RKO (cell line): Measurements from ENCODE around the gene GLT8D1.

Experiments
- DNase-seq: peaks from one replicate; pipeline ENCODE4 v3.0.0-alpha.2; 2016; ENCODE audit warnings: low spot score

GLT8D1 gene

DNA sequence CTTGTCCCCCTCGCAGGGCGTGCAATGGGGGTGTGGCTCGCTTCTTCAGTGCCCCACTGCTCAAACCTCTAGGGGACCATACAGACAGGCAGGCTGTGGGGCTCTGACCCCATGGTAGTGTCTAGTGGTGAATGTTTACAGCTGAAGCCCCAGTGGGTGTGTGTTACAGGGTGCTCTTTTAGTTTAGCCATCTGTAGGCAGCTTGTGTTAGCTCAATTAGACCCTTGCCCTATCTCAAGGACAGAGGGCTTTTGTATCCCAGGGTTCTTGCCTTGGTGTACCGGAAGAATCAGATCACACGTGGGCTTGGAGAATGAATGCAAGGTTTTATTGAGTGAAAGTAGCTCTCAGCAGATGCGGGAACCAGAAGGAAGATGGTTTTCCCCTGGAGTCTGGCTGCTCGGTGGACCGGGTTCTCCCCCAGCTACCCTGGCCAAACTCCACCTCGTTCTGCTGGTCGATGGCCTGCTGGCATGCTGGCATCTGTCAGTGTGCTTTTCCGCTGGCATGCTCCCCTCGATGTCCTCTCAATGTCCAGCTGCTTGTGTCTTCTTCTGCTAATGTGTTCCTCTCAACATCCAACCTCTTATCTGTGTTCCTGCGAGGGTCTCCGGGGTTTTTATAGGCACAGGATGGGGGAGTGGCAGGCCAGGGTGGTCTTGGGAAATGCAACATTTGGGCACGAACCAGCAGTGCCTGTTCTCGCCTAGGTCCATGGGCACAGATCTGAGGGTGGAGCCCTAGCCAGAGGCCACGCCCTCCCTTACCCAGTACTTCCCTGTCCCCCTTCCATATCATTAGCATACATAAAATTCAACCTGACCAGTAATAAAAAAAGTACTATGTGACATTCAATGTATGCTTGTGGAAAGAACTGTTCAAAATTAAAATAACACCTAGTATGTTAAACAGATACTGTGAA is 7.0 kb upstream of the GLT8D1 start:
- DNase-seq = no peak

DNA sequence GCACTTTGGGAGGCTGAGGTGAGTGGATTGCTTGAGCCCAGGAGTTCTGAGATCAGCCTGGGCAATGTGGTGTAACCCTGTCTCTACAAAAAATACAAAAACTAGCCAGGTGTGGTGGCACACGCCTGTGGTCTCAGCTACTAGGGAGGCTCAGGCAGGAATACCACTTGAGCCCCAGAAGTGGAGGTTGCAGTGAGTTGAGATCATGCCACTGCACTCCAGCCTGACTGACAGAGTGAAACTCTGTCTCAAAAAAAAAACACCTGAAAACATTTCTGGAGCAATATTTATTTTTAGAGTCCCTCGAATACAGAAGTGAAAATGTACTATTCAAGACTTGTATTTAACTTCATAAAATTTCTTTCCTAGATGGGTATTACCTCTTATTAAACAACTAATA is 4.9 kb upstream of the GLT8D1 start:
- no peak for DNase-seq

DNA sequence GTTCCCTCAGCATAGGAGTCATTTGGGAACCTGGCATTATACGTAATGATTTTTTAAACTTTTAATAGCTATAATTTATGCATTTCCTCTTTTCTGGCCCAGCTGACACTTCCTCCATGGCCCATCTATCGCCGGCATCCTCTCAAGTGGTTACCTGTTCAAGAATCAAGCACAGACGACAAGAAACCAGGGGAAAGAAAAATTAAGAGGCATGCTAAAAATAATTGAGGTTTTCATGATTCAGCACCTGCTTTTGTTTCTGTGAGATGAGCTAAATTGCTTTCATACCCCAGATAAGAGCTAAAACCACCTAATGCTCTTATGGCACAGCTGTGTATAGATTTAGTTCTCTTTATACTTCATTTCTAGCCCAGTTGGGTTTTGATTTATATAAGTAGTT is 2.0 kb upstream of the GLT8D1 start:
- no peak for DNase-seq

DNA sequence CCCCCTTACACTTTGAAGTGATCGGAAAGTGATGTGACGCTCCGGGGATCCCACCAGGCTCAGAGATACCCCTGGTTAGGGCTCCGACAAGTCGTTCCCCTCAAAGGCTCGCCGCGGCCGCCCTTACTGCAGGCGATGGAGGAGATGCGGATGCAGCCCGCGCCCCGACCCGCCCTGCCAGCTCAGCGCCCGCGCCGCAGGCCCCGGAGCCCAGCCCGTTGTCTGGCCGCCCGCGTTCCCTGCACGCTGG is 228 bp downstream of the GLT8D1 start:
- DNase-seq = no peak

DNA sequence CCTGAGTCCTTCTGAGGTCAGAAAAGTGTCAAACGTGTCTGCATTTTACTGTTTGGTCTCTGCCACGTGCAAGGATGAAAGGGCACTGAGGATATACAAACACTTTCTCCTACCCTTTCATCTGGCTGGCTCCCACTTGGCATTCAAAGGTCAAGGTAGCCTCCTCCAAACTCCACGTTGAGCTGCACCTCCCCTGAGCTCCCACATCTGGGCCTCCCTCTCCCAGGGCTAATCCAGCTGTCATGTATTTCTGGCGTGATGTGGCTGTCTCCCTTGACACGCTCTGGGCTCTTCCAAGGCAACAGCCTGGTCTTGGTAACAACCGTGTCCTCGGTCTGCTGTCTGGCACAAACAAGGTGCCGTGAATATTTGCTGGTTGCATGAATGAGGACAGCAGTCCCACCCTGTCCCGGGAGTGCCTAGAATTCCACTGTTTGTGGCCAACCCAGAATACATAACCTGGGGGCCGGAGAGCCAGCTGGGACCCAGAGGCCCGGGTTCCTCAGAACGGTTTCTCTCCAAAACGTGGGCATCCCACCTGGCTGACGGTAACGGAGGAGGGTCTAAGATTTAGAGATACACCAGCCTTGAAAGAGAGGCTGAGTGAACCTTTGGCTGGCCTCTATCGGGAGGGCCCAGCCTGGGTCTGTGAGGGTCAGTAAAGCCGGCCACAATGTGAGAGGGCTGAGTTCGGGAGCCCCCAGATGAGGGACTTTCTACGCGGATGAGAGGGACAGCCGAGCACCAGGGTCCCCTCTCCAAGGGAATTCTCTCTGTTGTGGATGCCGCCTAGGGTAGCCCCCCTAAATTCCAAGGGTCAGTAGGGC is 767 bp downstream of the GLT8D1 start:
- DNase-seq = peak; percentile 50

DNA sequence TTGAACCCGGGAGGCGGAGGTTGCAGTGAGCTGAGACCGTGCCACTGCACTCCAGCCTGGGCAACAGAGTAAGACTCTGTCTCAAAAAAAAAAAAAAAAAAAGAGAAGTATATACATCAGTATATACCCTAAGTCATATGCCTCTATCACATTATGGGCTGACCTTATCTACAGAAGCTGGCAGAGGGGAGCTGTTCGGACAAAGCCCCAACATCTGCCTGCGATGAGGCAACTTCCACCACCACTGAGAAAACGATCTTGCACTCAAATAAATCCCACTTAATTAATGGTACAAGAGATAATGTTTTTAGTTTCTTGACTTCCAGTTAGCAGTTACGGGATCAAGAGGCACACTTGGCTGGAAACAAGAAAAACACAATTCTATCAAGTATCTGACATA is 2.2 kb downstream of the GLT8D1 start:
- no peak for DNase-seq

DNA sequence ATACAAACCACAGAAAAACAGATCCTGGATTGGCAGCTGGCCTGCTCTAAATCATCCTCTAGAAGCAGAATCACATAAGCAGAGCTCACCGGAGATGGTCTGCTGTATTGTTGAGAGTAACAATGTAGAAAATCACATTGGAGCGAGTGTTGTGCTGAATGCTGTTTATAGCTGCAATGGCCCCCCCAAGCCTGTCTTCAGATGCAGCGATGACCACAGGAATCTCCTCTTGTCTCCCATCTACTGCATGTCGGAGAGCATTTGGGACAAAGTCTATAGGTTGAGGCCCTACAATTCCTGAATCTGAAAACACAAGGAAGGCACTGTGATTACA is 8.0 kb downstream of the GLT8D1 start:
- DNase-seq = no peak

DNA sequence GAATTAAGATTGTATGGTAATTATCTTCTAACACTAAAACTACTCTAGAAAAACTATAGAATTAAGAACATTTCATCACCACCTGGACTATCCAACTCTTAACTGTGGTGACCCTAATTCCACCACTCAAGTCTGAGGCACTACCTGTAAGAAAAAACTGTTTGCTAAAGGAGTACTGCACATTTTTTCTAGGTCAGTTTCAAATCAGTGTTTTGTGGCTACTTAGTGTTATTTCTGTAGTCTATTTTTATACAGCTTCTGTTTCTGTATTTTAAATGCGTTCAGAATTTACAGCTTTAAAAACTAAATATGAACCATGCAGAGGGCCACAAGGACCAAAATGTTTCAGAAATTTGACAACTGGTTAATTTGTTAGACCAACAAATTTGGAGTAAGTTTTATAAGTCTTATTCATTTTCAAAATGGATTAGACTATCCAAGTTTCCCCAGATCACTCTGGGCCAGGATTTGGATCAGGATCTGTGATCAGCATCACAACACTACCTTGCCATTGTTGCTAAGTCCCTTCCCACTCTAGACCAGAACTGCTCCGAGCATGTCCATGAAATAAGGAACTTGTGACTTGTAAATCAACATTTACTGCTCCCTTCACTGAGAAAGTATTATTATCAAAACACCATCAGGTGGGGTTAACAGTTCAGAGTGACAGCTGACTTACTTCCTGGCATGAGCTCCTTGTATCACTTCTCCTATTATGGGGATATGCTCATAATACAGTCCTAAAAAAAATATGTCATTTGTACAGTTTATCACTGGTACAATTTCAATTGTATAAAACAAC is 8.6 kb downstream of the GLT8D1 start:
- no peak for DNase-seq

DNA sequence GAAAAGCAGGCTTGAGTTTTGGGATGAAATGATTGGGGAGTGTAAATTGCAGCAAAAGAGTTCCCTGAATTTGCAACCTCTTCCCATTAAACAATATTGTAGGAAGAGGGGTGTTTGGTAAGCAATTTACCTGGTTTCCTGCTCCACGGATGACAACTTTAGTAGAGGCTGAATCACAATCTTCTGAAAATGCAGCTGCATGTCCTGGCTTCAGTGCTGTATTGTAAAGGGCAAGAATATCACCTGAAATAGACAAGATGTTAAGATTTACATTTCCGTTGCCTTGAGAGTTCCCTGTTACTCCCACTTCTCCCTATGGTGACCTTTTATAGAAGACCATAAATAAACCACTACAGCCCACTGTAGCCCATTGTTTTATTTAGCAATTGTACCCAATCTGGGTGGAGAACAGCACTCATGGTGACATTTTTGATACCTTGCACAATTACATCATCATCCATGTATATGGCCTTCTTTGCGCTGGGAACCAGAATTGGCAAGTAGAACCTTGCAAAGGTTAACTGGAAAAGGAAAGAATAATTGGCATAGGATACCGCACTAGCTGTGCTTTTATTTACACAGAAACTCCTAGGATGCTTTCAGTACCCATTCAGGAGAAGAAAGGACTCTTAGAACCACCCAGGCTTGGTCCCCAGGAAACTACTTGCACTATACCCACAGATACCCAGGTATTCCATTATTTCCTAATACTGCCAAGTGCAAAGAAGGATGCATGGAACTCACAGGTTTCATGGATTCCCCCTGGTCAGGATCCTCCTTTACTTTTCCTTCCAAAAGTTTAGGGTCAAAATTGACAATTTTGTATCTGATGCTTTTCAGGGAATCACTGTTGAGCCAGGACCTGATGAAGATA is 9.6 kb downstream of the GLT8D1 start:
- DNase-seq = no peak

DNA sequence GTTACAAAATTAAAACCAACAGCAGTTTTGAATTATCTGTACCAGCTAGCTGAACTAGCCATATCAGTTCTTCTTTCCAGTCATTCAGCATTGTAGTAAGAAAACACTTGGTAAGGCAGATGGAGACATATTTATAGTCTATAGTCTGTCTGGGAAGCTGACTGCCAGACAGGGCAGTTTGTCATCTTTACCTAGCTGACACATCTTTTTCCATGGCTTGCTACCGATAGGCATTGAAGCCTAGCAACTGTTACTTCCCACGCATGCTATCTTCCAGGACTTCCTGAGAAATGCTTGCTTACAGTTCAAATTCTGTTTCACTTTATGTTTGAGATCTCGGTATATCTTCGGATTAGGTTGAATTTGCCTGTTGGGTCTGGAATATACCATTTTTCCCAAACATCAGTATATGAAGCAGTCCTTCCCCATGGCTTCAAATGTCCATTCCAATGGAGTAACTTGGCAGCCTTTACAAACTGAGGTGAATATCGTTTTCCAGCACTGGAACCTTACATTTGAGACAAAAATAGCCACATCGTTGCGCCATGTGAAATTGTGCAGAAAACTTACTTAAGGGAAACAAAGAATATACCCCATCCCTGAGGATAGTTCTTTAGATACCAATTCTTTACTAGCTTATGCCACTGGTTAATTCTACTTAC is 10.9 kb downstream of the GLT8D1 start:
- DNase-seq = no peak

DNA sequence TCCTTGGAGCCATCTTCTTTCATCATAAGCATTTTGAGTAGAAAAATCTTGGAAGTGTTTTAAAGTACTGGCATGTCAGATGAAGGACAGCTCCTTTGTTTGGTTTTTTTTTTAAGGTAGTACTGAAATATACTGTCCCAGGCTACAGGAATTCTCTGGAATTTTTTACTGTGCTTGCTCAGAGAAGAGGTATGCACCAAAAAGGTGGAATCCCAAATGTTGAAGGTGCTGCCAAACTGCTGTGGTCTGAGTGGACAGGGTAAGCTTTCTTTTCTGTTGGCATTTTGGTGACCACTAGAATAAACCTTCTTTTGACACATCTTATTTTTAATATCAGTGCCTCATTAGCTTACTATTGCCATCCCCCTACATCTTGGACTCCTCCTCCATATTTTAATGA is 12.5 kb downstream of the GLT8D1 start:
- DNase-seq = no peak

DNA sequence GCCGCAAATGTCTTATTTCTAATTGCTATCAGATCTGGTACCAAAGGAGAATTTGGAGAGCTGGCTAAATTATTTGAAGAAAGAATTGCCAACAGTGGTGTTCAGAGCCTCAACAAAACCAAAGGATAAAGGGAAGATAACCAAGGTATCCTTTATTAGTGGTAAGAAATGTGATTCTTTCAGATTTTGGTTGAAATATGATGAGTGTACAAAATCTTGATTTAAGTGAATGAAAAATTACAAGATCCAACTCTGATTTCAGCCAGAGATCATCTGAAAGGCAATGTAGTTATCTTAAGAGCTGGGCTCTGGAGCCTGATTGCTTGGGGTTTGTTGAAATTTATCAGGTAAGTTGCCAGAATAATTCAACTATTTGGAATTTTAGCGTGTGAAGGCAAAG is 15.0 kb downstream of the GLT8D1 start:
- no peak for DNase-seq

DNA sequence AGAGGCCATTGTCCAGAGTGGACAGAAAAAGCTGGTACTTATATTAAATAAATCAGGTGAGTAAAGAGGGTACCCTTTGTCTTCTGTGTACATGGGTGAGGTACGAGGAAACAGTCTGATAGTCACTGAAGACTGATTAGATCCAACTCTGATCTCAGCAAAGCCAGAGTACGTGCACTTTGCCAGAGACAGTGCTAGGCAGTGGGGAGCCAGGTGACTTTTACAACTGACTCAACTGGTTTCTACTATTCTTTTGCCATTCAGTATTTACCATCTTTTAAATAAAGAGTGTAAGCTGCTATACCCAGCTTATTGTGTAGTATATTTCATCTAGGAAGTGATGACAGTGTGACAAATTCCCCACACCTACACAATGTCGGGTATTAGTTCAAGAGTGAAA is 16.4 kb downstream of the GLT8D1 start:
- no peak for DNase-seq

DNA sequence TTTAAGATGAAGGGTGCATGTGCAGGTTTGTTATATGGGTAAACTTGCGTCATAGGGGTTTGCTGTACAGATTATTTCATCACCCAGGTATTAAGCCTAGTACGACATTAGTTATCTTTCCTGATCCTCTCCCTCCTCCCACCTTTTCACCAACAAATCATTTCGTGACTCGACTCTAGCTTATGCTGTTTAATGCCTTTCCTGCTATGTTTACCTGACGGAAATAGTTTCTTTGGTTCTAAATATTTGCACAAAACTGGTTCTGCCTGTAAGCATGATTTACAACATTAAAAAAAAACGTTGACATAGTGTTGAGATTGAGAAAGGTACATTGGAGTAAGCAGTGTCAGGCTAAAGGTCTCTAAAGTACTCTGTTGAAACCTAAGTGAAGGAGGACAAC is 17.3 kb downstream of the GLT8D1 start:
- no peak for DNase-seq

DNA sequence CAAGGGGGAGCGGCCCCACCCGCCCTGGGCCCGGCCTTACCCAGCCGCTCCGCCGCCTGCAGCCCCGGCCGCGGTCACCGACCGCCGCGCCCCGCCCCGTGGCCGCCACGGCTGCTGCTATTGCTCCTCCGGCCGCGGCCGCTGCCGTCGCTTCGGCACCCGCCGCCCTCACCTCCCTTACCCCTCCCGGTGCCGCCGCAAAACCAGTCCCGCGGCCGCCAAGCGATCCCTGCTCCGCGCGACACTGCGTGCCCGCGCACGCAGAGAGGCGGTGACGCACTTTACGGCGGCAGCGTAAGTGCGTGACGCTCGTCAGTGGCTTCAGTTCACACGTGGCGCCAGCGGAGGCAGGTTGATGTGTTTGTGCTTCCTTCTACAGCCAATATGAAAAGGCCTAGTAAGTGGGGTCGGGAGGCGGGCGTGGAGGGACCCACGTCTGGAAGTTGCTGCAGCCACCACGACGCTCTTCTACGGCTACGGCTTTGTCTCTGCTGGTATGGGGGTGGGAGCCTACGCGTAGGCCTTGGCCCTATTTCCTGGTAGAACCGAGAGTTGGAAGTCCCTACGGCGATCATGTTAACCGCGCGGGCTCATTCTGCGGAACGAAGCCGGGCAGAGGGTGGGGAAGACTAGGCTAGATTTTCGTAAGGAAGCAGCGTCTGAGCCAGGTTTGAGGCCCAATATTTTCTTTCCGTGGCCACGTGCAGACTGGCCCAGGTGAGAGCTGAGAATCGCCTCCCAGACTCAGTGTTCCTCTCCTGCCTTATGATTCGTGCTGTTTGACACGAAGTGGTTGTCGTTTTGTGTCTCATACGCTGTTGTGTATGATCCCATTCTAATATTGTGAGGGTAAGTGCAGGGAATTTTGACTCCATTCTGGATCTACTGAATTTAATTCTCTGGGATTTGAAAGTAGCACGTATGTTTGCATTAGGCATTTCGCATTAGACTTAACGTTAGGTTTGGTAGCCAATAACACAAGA is 19.6 kb downstream of the GLT8D1 start, which contains the start of the genes GNL3 and PBRM1:
TSS of gene GNL3 (plus strand) at position 324 of the 983 bp plus-strand sequence. CDS start at position 385, 61 bp downstream.
TSS of gene PBRM1 (minus strand) at position 205 of the 983 bp plus-strand sequence.
- peak; percentile 95 for DNase-seq

DNA sequence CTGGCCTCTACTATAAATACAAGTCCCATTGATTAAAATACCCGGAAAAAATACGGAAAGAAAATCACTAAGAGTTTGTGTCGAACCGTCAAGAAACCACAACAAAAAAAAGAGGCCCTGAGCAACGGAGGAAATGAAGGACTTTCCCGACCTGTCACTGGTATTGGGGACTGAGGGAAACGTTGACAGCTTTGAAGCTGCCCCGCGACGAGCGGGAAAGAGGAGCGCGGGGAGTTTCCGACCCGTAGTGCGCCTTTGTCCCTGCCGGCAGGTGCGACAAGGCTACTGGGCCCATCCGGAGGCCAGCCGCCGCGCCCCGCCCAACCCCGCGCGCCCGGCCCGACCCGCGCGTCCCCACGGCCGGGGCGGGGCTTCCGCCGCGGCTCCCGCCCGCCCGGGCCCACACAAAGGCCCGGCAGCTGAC is 20.3 kb downstream of the GLT8D1 start:
- DNase-seq = peak; percentile 79

DNA sequence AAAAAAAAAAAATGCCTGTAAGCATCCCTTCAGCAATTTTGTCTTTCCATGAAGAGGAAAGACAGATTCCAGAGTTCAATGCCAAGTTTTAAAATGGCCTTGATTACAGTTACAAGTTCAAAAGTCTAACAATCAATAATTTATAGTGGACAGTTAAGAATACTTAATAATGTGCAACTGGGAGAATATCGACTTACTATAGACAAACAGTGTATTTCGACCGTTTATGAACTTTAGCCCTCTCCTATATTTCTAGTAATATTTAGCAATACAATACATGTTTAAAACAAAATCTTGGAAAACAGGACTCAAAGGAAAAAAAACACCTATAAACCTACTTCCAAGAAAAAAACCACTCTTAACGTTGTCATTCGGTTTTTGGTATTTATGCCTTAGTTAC is 21.4 kb downstream of the GLT8D1 start:
- no peak for DNase-seq

DNA sequence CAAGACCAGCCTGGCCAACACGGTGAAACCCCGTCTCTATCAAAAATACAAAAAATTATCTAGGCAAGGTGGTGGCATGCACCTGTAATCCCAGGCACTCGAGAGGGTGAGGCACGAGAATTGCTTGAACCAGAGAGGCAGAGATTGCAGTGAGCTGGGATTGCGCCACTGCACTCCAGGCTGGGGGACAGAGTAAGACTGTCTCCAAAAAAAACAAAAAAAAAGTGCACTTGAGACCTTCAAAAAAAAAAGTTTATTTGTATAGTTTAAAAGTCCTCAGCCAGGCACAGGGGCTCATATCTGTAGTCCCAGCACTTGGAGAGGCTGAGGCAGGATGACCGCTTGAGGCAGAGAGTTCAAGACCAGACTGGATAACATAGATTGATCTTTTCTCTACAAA is 22.0 kb downstream of the GLT8D1 start:
- DNase-seq = no peak

DNA sequence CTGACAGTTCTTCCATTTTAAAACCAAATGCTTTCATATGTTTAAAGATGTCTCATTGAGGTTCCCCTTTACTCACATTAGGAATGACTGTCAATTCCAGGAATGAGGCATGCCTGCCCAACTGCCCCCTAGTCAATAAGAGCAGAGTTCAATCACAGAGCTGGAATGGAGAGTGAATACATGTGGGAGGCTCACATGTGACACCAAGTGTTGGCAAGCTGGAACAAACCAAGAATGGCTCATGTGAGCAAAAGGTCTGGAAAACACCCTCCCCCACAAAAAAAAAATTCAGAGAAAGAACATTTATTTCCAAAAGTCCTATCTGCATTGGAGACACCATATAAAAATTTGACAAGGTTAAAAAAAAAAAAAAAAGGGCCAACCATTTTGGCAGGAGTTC is 23.6 kb downstream of the GLT8D1 start:
- DNase-seq = peak; percentile 76

DNA sequence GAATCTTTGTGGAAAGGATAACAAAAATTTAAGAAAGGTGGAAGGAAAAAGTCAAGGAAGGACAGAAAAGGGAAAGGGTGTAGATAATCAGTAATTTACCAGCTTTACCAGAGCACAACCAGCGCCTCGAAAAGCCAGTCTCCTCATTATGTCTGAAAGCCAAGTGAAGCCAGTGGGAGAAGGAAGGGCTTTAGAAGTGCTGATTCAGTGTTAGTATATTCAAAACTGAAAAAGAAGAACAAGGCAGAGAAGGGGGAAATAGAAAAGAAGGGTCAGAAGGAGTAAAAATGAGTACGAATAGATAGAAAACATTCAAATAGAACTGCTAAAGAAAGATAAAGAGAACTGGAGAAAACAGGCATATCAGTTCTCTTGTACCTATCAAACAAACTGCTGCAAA is 24.0 kb downstream of the GLT8D1 start:
- no peak for DNase-seq
